GM12878 (cell line): ENCODE measurements around the gene BBS12. TPM values are rescaled to one million over a fixed set of nuclear protein-coding genes. Genes with fewer than 3 reads are reported as not detected.

Experiments used
- ATAC-seq: fragments of 200-7000 bp; cut with Tn5 transposase; 3 replicates; pipeline ENCODE4 v1.9.1; 2020; ENCODE audit warnings: mild to moderate bottlenecking, moderate library complexity
- BruUV-seq: library from RNA; stranded (reverse); fragments of 400-500 nt; replicated peaks from 2 replicates; lab custom pipeline; 2021; lab: Mats Ljungman, UMichigan
- CTCF ChIA-PET: fragments of 300-600 bp; sonication (Branson Sonifier 250); formaldehyde crosslinking; extraction: SDS; loops from one replicate; lab custom pipeline; 2021; ENCODE audit warnings: inconsistent platforms; lab: Yijun Ruan, JAX
- POLR2A ChIA-PET: fragments of 350-600 bp; formaldehyde crosslinking; extraction: SDS; loops from one replicate; lab custom pipeline; 2021; ENCODE audit warnings: inconsistent platforms; lab: Charles Lee
- RAD21 ChIA-PET: fragments of 300-600 bp; sonication (Branson Sonifier 250); formaldehyde crosslinking; loops from one replicate; lab custom pipeline; 2023; ENCODE audit warnings: antibody characterized with exemption; ENCODE audit not compliant: unreplicated experiment; lab: Charles Lee
- SMC1A ChIA-PET: fragments of 300-600 bp; sonication (Branson Sonifier 250); formaldehyde crosslinking; loops from one replicate; lab custom pipeline; 2023; ENCODE audit not compliant: unreplicated experiment, uncharacterized antibody; lab: Charles Lee
- DNase-seq: peaks from one replicate; pipeline ENCODE4 v3.0.0-alpha.2; 2011; ENCODE audit warnings: low read depth, low spot score
- FAIRE-seq: peaks from 3 replicates; lab custom pipeline; 2011; peaks lifted over from hg19 to GRCh38; lab: Jason Lieb, UNC
- H2AFZ ChIP-seq: 2 replicates; pipeline ENCODE4 v1.6.0; 2011; ENCODE audit warnings: low read depth, low read length, control low read depth; ENCODE audit not compliant: control insufficient read depth
- H3K27ac ChIP-seq: 2 replicates; pipeline ENCODE4 v1.5.1; 2011; ENCODE audit warnings: control low read depth; ENCODE audit not compliant: control insufficient read depth, insufficient read depth
- H3K27me3 ChIP-seq, 2 experiments: replicated peaks in 1 of 2; 2 replicates each; pipeline versions ENCODE4 v1.6.0 to v1.6.1; 2011; ENCODE audit warnings: low read length in 1 of 2; ENCODE audit not compliant: control insufficient read depth in 2 of 2, insufficient read depth in 2 of 2
- H3K36me3 ChIP-seq, 2 experiments: 2 replicates each; pipeline ENCODE4 v1.5.1; 2011; ENCODE audit warnings: low read length in 1 of 2; ENCODE audit not compliant: control insufficient read depth in 2 of 2, insufficient read depth in 2 of 2
- H3K4me1 ChIP-seq: 2 replicates; pipeline ENCODE4 v1.6.1; 2011; ENCODE audit warnings: mild to moderate bottlenecking, low read length, moderate library complexity, mixed read lengths; ENCODE audit not compliant: control insufficient read depth, insufficient read depth
- H3K4me2 ChIP-seq: 2 replicates; pipeline ENCODE4 v1.6.0; 2011; ENCODE audit warnings: control low read depth; ENCODE audit not compliant: control insufficient read depth, insufficient read depth
- H3K4me3 ChIP-seq: fragments of 200-600 bp; sonication (generic); 2 replicates; pipeline ENCODE4 v1.5.1; 2016
- H3K79me2 ChIP-seq: 2 replicates; pipeline ENCODE4 v1.6.0; 2011; ENCODE audit warnings: low read length; ENCODE audit not compliant: control insufficient read depth, insufficient read depth
- H3K9ac ChIP-seq: 2 replicates; pipeline ENCODE4 v1.8.0; 2011; ENCODE audit warnings: low read length, control low read depth, mixed read lengths; ENCODE audit not compliant: control insufficient read depth, insufficient read depth
- H3K9me3 ChIP-seq: replicated peaks from 3 replicates; pipeline ENCODE4 v1.5.1; 2011; ENCODE audit warnings: mild to moderate bottlenecking, low read length; ENCODE audit not compliant: control insufficient read depth, insufficient read depth
- H4K20me1 ChIP-seq: 2 replicates; pipeline ENCODE4 v1.6.0; 2011; ENCODE audit not compliant: control insufficient read depth, insufficient read depth
- DPF2 ChIP-seq: fragments of 450-650 bp; IDR thresholded peaks from 2 replicates; pipeline ENCODE4 v1.6.1; 2017; ENCODE audit warnings: mild to moderate bottlenecking
- HSF1 ChIP-seq: fragments of 150-350 bp; IDR thresholded peaks from 2 replicates; pipeline ENCODE4 v1.6.1; 2014; ENCODE audit warnings: mild to moderate bottlenecking, low read depth, low read length
- KAT2A ChIP-seq: conservative IDR thresholded peaks from 2 replicates; pipeline ENCODE4 v1.6.1; 2011; ENCODE audit warnings: low read depth, low read length; ENCODE audit not compliant: control insufficient read depth
- LARP7 ChIP-seq: fragments of 450-650 bp; IDR thresholded peaks from 2 replicates; pipeline ENCODE4 v1.6.1; 2017; ENCODE audit warnings: mild to moderate bottlenecking
- POLR2A ChIP-seq: IDR thresholded peaks from 2 replicates; pipeline ENCODE4 v1.6.1; 2011; ENCODE audit warnings: low read depth, mild to moderate bottlenecking, low read length
- SREBF1 ChIP-seq: IDR thresholded peaks from 2 replicates; pipeline ENCODE4 v1.6.1; 2012; ENCODE audit warnings: mild to moderate bottlenecking, low read length
- SUZ12 ChIP-seq: fragments of 200-600 bp; sonication (generic); IDR thresholded peaks from one replicate; pipeline ENCODE4 v1.6.1; 2018; ENCODE audit warnings: antibody characterized with exemption, mild to moderate bottlenecking; ENCODE audit not compliant: unreplicated experiment
- TCF3 ChIP-seq: IDR thresholded peaks from 2 replicates; pipeline ENCODE4 v1.6.1; 2012; ENCODE audit warnings: low read depth, mild to moderate bottlenecking, low read length, borderline replicate concordance; ENCODE audit not compliant: insufficient read depth
- ZBTB11 ChIP-seq: fragments of 450-650 bp; formaldehyde crosslinking; IDR thresholded peaks from 2 replicates; pipeline ENCODE4 v1.5.0; 2022; ENCODE audit warnings: mild to moderate bottlenecking, missing genetic modification characterization
- ZNF217 ChIP-seq: fragments of 450-650 bp; IDR thresholded peaks from 2 replicates; pipeline ENCODE4 v1.6.1; 2017; ENCODE audit warnings: antibody characterized with exemption, mild to moderate bottlenecking
- ZSCAN29 ChIP-seq: fragments of 450-650 bp; IDR thresholded peaks from 2 replicates; pipeline ENCODE4 v1.6.1; 2017; ENCODE audit warnings: mild to moderate bottlenecking, moderate library complexity
- WGBS: methylation state at CpG from one replicate; pipeline ENCODE4 v1.1.6; 2016; ENCODE audit warnings: low lambda C conversion rate; ENCODE audit not compliant: insufficient replicate concordance, insufficient coverage; ENCODE audit errors: missing lambda C conversion rate; 5-methylcytosine and 5-hydroxymethylcytosine counted together
- in situ Hi-C: fragments of 300-500 bp; cut with MboI; formaldehyde crosslinking; loops from 9 replicates; pipeline ENCODE4 v1.14.3; 2018; ENCODE audit warnings: mixed read lengths
- intact Hi-C: fragments of 100-400 bp; cut with micrococcal nuclease; formaldehyde crosslinking; loops from one replicate; pipeline ENCODE4 v1.14.2; 2022; ENCODE audit not compliant: unreplicated experiment
- polyA plus RNA-seq, 11 experiments: library from polyadenylated mRNA; depleted of rRNA in 4 of 11; unstranded in 6 of 11; stranded (reverse) in 5 of 11; fragments of >200 nt; fragmentation: Nextera tagmentation in 4 of 11; fragmentation: Illumina TruSeq in 1 of 11; extraction: Ambion mirVana in 4 of 11; extraction: Trizol in 1 of 11; gene quantifications; 1 replicate in 1 of 11; 2 replicates in 10 of 11; pipeline versions ENCODE4 v1.2.1 to v1.2.3, GENCODE V29; 2011 to 2016; ENCODE audit warnings: inconsistent platforms in 2 of 11, missing spikeins in 2 of 11, low read depth in 1 of 11
- total RNA-seq, 4 experiments: library from RNA; depleted of rRNA in 3 of 4; stranded (reverse); fragments of >200 nt in 3 of 4; fragmentation: Illumina TruSeq in 1 of 4; extraction: Trizol in 1 of 4; gene quantifications; 2 replicates each; pipeline versions ENCODE4 v1.2.1 to v1.2.3, GENCODE V29; 2013 to 2021

Gene BBS12
- total and polyA plus RNA-seq, 10 of the 15 experiments (the other 5 are each of a cell fraction or from before 2014, with no cell fraction given), result 0.15 to 0.63 (median 0.42) TPM

GRCh38 chr4:122783301-122784215, 51.1 kb downstream of the BBS12 start:
- TF ChIP-seq LARP7 (no peak), SREBF1 (no peak), HSF1 (no peak), ZNF217 (no peak)
- FAIRE-seq (no peak), DNase-seq (no peak), ATAC-seq (no peak; the same call in 2 of the 3 replicates)
- no peak overlapping the region for H3K27ac ChIP-seq
- no peak overlapping the region for H3K4me2 ChIP-seq
- peaks cover 0 to 3% of the 10 kb centered on the region in 2 experiments; a peak in 2 of 4 replicates for H3K27me3 ChIP-seq
- WGBS, result 63% methylated on average over 6 of the region's 6 CpGs
- CTCF ChIA-PET, result no interaction called here
- no peaks in the 10 kb centered on the region for H3K79me2 ChIP-seq
- no peaks in the 10 kb centered on the region for H3K9me3 ChIP-seq
- POLR2A ChIA-PET, result no interaction called here
- H3K36me3 ChIP-seq, result no peaks in the 10 kb centered on the region
- no TSS peak for BruUV-seq
- RAD21 ChIA-PET, result no interaction called here
- SMC1A ChIA-PET, result interaction anchor here (0.7 to 0.8 kb wide), 4 partner anchors 17 to 131 kb away, joined by 3 read pairs; no protein-coding TSS in a partner anchor
- H2AFZ ChIP-seq, result no peak overlapping the region
- no peak overlapping the region for H3K4me3 ChIP-seq
- in situ Hi-C loops (no loop called here), intact Hi-C loops (no loop called here)
- no peaks in the 10 kb centered on the region for H3K4me1 ChIP-seq
- no peak overlapping the region for H3K9ac ChIP-seq
- H4K20me1 ChIP-seq, result no peaks in the 10 kb centered on the region

GRCh38 chr4:122784261-122784660, 51.8 kb downstream of the BBS12 start:
- Histone ChIP-seq H3K4me1 (no peaks in the 10 kb centered on the region), H3K9me3 (no peaks in the 10 kb centered on the region), H3K27ac (no peak overlapping the region), H3K36me3 (no peaks in the 10 kb centered on the region), H4K20me1 (no peaks in the 10 kb centered on the region), H2AFZ (no peak overlapping the region), H3K4me3 (no peak overlapping the region), H3K9ac (no peak overlapping the region), H3K4me2 (no peak overlapping the region), H3K27me3 (peaks cover 0 to 3% of the 10 kb centered on the region in 2 experiments; a peak in 2 of 4 replicates), H3K79me2 (no peaks in the 10 kb centered on the region)
- ChIA-PET POLR2A (no interaction called here), CTCF (no interaction called here), SMC1A (interaction anchor here (0.7 kb wide), 3 partner anchors 18 to 107 kb away, joined by 3 read pairs; no protein-coding TSS in a partner anchor), RAD21 (no interaction called here)
- DNase-seq (no peak), ATAC-seq (no peak), FAIRE-seq (no peak)
- BruUV-seq, result no TSS peak
- in situ Hi-C loops, result no loop called here
- intact Hi-C loops, result no loop called here
- 85% methylated on average over 1 of the region's 1 CpG for WGBS
- TF ChIP-seq KAT2A (no peak), DPF2 (no peak), POLR2A (no peak), SUZ12 (no peak), TCF3 (no peak), ZBTB11 (CRISPR knock-in tag) (no peak), ZSCAN29 (no peak)
